ENCODE measurements around the gene MS4A3. TPM values are rescaled to one million over a fixed set of nuclear protein-coding genes. Genes with fewer than 3 reads are reported as not detected.
"Not testable (repeated sequence)": the region's sequence is repeated elsewhere in the genome, so short reads cannot be mapped to it uniquely, and the experiment has no call there.

Gene MS4A3
- not detected in 2 replicates for total RNA-seq

GRCh38 chr11:60056349-60056969, at the start of gene MS4A3:
Gene MS4A3, plus strand, starts transcription at chr11:60056665. Its CDS starts 4,496 bp downstream, at chr11:60061161.
- Mint-ChIP-seq H3K27me3 (no peaks in the 10 kb centered on the region), H3K9me3 (peaks cover 3% of the 10 kb centered on the region), H3K36me3 (ENCODE audit: low read depth) (no peaks in the 10 kb centered on the region), H3K4me3 (no peak within 1 kb of the TSS), H3K4me1 (no peaks in the 10 kb centered on the region), H3K27ac (no peak within 1 kb of the TSS)
- no peak for DNase-seq
- intact Hi-C loops (cut with micrococcal nuclease): no loop called here

GRCh38 chr11:60016881-60017280, 39.6 kb upstream of the MS4A3 start, which contains the start of gene OOSP4B:
Gene OOSP4B, plus strand, starts transcription at chr11:60017181.
- Mint-ChIP-seq H3K27ac (no peak within 1 kb of the TSS), H3K36me3 (ENCODE audit: low read depth) (no peaks in the 10 kb centered on the region), H3K27me3 (no peaks in the 10 kb centered on the region), H3K4me1 (no peaks in the 10 kb centered on the region), H3K9me3 (no peaks in the 10 kb centered on the region), H3K4me3 (no peak within 1 kb of the TSS)
- intact Hi-C loops (cut with micrococcal nuclease): no loop called here
- DNase-seq: no peak

- Mint-ChIP-seq H3K27ac (no peak overlapping the region), H3K4me1 (no peaks in the 10 kb centered on the region), H3K9me3 (no peaks in the 10 kb centered on the region), H3K4me3 (no peak overlapping the region), H3K36me3 (ENCODE audit: low read depth) (no peaks in the 10 kb centered on the region), H3K27me3 (no peaks in the 10 kb centered on the region)
- intact Hi-C loops (cut with micrococcal nuclease): no loop called here
- DNase-seq: no peak
Observed at GRCh38 chr11:60018058-60018457, 38.4 kb upstream of the MS4A3 start.

- intact Hi-C loops (cut with micrococcal nuclease); H3K4me3 Mint-ChIP-seq; H3K27ac Mint-ChIP-seq; H3K36me3 Mint-ChIP-seq (ENCODE audit: low read depth); DNase-seq; H3K9me3 Mint-ChIP-seq; H3K4me1 Mint-ChIP-seq; H3K27me3 Mint-ChIP-seq: not testable (repeated sequence)
Observed at GRCh38 chr11:60020376-60020775, 36.1 kb upstream of the MS4A3 start.

- H3K27me3 Mint-ChIP-seq: no peaks in the 10 kb centered on the region
- H3K4me1 Mint-ChIP-seq: no peaks in the 10 kb centered on the region
- H3K4me3 Mint-ChIP-seq: no peak overlapping the region
- DNase-seq: no peak
- no peaks in the 10 kb centered on the region for H3K9me3 Mint-ChIP-seq
- H3K36me3 Mint-ChIP-seq (ENCODE audit: low read depth): no peaks in the 10 kb centered on the region
- no peak overlapping the region for H3K27ac Mint-ChIP-seq
- intact Hi-C loops (cut with micrococcal nuclease): no loop called here
Observed at GRCh38 chr11:60029015-60029632, 27.3 kb upstream of the MS4A3 start.

GRCh38 chr11:60040109-60040508, 16.4 kb upstream of the MS4A3 start, which contains the start of gene OOSP2:
Gene OOSP2, plus strand, starts transcription at chr11:60040409. Its CDS starts 51 bp downstream, at chr11:60040460.
- H3K27ac Mint-ChIP-seq: no peak within 1 kb of the TSS
- H3K27me3 Mint-ChIP-seq: no peaks in the 10 kb centered on the region
- no peak for DNase-seq
- H3K36me3 Mint-ChIP-seq (ENCODE audit: low read depth): no peaks in the 10 kb centered on the region
- intact Hi-C loops (cut with micrococcal nuclease): no loop called here
- no peaks in the 10 kb centered on the region for H3K4me1 Mint-ChIP-seq
- H3K9me3 Mint-ChIP-seq: no peaks in the 10 kb centered on the region
- no peak within 1 kb of the TSS for H3K4me3 Mint-ChIP-seq

- H3K9me3 Mint-ChIP-seq; H3K4me3 Mint-ChIP-seq; H3K27me3 Mint-ChIP-seq; H3K27ac Mint-ChIP-seq; H3K4me1 Mint-ChIP-seq; intact Hi-C loops (cut with micrococcal nuclease); DNase-seq; H3K36me3 Mint-ChIP-seq (ENCODE audit: low read depth): not testable (repeated sequence)
Observed at GRCh38 chr11:60050422-60050821, 6.0 kb upstream of the MS4A3 start.

GRCh38 chr11:60050839-60051238, 5.6 kb upstream of the MS4A3 start:
- DNase-seq; H3K4me1 Mint-ChIP-seq; intact Hi-C loops (cut with micrococcal nuclease); H3K36me3 Mint-ChIP-seq (ENCODE audit: low read depth); H3K9me3 Mint-ChIP-seq; H3K27ac Mint-ChIP-seq; H3K27me3 Mint-ChIP-seq; H3K4me3 Mint-ChIP-seq: not testable (repeated sequence)

GRCh38 chr11:60059052-60059451, 2.6 kb downstream of the MS4A3 start:
- Mint-ChIP-seq H3K9me3 (peaks cover 5% of the 10 kb centered on the region), H3K27ac (no peak overlapping the region), H3K4me1 (no peaks in the 10 kb centered on the region), H3K27me3 (no peaks in the 10 kb centered on the region), H3K36me3 (ENCODE audit: low read depth) (no peaks in the 10 kb centered on the region), H3K4me3 (no peak overlapping the region)
- intact Hi-C loops (cut with micrococcal nuclease): no loop called here
- no peak for DNase-seq

- Mint-ChIP-seq H3K27ac (no peak overlapping the region), H3K4me1 (no peaks in the 10 kb centered on the region), H3K27me3 (no peaks in the 10 kb centered on the region), H3K9me3 (peaks cover 5% of the 10 kb centered on the region), H3K4me3 (no peak overlapping the region), H3K36me3 (ENCODE audit: low read depth) (no peaks in the 10 kb centered on the region)
- no peak for DNase-seq
- intact Hi-C loops (cut with micrococcal nuclease): no loop called here
Observed at GRCh38 chr11:60059521-60060240, 3.2 kb downstream of the MS4A3 start.

GRCh38 chr11:60064111-60064510, 7.6 kb downstream of the MS4A3 start:
- Mint-ChIP-seq H3K4me1 (no peaks in the 10 kb centered on the region), H3K9me3 (peaks cover 5% of the 10 kb centered on the region), H3K27me3 (no peaks in the 10 kb centered on the region), H3K36me3 (ENCODE audit: low read depth) (no peaks in the 10 kb centered on the region), H3K4me3 (no peak overlapping the region), H3K27ac (no peak overlapping the region)
- intact Hi-C loops (cut with micrococcal nuclease): no loop called here
- DNase-seq: no peak

- Mint-ChIP-seq H3K4me1 (no peaks in the 10 kb centered on the region), H3K9me3 (peaks cover 3% of the 10 kb centered on the region), H3K27me3 (no peaks in the 10 kb centered on the region), H3K4me3 (no peak overlapping the region), H3K36me3 (ENCODE audit: low read depth) (no peaks in the 10 kb centered on the region), H3K27ac (no peak overlapping the region)
- intact Hi-C loops (cut with micrococcal nuclease): no loop called here
- no peak for DNase-seq
Observed at GRCh38 chr11:60065801-60066200, 9.3 kb downstream of the MS4A3 start.

- H3K4me1 Mint-ChIP-seq: no peaks in the 10 kb centered on the region
- intact Hi-C loops (cut with micrococcal nuclease): no loop called here
- H3K36me3 Mint-ChIP-seq (ENCODE audit: low read depth): no peaks in the 10 kb centered on the region
- no peak for DNase-seq
- no peak overlapping the region for H3K4me3 Mint-ChIP-seq
- H3K27me3 Mint-ChIP-seq: no peaks in the 10 kb centered on the region
- H3K27ac Mint-ChIP-seq: no peak overlapping the region
- H3K9me3 Mint-ChIP-seq: no peaks in the 10 kb centered on the region
Observed at GRCh38 chr11:60069450-60069849, 13.0 kb downstream of the MS4A3 start.

GRCh38 chr11:60071644-60072043, 15.2 kb downstream of the MS4A3 start:
- intact Hi-C loops (cut with micrococcal nuclease); H3K4me1 Mint-ChIP-seq; H3K4me3 Mint-ChIP-seq; H3K27me3 Mint-ChIP-seq; DNase-seq; H3K27ac Mint-ChIP-seq; H3K36me3 Mint-ChIP-seq (ENCODE audit: low read depth); H3K9me3 Mint-ChIP-seq: not testable (repeated sequence)

Measured in activated CD4-positive, alpha-beta T cell treated with anti-CD3 and anti-CD28 coated beads, Interleukin-2, amount 10 ng/mL, durations not matched to agents 24 days and 14 days (primary cell).